ENCODE data around the gene SPDYC.
"Not testable (repeated sequence)": the region's sequence is repeated elsewhere in the genome, so short reads cannot be mapped to it uniquely, and the experiment has no call there.

SPDYC gene

DNA sequence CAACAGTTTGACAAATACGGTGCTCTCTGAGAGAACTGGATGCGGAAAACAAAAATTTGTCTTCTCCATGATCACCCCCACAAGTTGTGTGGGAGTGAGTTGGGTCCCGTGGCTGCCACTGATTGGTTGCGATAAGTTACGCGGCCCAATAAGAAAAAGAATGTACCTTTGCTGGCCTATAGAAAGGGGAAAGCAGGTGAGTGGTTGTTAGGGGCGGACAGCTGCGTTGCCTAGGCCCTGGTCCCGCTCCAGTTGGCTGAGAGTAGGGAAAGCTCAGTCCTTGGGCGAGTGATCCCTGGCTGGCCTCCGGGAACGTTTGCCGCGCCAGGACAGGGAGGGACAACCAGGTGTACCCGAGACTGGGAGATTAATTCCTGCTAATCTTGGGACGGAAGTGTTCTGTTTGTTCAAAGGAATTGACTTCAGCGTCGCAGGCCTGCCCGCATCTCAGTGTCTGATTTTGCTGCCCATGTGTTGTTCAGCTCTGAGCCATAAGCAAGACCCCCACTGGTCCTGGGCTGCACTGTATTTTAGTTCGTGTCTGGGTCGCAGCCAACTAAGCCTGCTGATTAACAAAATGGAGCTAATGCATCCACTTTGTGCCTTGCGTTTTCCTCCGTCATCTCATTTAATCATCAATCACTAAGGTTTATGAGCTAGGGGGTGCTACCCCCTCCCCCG, 34.9 kb upstream of the SPDYC start:
- Histone ChIP-seq H3K9me3 (ENCODE audit: control insufficient read depth in 2 of 2, low read length in 2 of 2) (no peaks in the 10 kb centered on the region), H3K4me3 (ENCODE audit: low read length in 2 of 2) (peak overlapping the region; percentile 80 to 93), H3K9ac (ENCODE audit: low read length in 2 of 2) (peak overlapping the region; percentile 89 to 100), H3K4me1 (ENCODE audit: control insufficient read depth, insufficient read depth, low read length) (peaks cover 33% of the 10 kb centered on the region), H3K27me3 (ENCODE audit: control insufficient read depth in 1 of 2, insufficient read depth in 2 of 2, low read length in 2 of 2) (no peaks in the 10 kb centered on the region), H3K36me3 (ENCODE audit: control insufficient read depth in 2 of 2, insufficient read depth in 2 of 2, low read length in 2 of 2) (peaks cover 15 to 22% of the 10 kb centered on the region in 2 donors), H3K27ac (ENCODE audit: low read length) (peak overlapping the region; percentile 99)

DNA sequence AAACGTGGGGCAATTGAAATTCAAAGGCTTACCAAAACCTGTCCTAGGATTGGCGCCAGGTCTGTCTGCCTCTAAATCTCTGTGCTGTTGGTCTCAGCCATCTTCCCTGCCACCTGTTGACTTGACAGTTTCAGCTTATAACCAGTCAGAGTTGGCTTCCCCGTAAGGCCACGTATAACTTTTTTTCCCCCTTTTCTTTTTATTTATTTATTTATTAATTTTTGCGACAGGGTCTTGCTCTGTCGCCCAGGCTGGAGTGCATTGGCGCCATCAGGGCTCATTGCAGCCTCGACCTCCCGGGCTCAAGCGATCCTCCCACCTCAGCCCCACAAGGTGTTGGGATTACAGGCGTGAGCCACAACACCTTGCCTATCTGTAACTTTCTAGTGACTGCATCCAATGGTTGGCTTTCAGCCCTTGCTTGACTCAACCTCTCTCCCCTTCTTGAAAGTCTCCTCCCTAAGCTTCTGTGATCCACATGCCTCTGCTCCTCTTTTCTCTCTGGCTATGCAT, 34.3 kb upstream of the SPDYC start:
- Histone ChIP-seq H3K27me3 (ENCODE audit: control insufficient read depth in 1 of 2, insufficient read depth in 2 of 2, low read length in 2 of 2) (no peaks in the 10 kb centered on the region), H3K4me1 (ENCODE audit: control insufficient read depth, insufficient read depth, low read length) (peaks cover 33% of the 10 kb centered on the region), H3K27ac (ENCODE audit: low read length) (peak overlapping the region; percentile 99), H3K36me3 (ENCODE audit: control insufficient read depth in 2 of 2, insufficient read depth in 2 of 2, low read length in 2 of 2) (peaks cover 14 to 19% of the 10 kb centered on the region in 2 donors), H3K9me3 (ENCODE audit: control insufficient read depth in 2 of 2, low read length in 2 of 2) (no peaks in the 10 kb centered on the region), H3K9ac (ENCODE audit: low read length in 2 of 2) (peak overlapping the region; percentile 89 to 100), H3K4me3 (ENCODE audit: low read length in 2 of 2) (peak overlapping the region; percentile 80 to 93)

DNA sequence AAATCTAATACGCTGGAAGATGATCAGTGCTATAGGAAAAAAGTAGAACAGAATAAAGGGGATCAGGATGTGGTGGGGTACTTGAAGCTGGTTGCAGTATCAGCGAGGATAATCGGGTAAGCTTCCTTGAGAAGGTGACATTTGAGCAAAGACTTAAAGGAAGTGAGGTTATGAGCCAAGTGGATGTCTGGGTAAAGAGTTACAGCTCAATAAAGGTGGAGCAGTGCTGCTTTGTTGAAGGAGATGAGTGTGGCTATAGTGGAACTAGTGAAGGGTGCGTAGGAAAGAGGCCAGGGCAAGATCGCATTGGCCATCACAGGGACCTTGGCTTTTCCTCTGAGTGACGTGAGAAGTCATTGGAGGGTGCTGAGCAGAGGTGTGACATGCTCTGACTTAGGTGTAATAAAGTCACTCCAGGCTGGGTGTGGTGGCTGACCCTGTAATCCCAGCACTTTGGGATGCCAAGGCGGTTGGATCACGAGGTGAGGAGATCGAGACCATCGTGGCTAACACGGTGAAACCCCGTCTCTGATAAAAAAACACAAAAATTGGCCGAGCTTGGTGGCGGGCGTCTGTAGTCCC, 33.4 kb upstream of the SPDYC start:
- Histone ChIP-seq H3K9ac (ENCODE audit: low read length in 2 of 2) (no peak overlapping the region), H3K9me3 (ENCODE audit: control insufficient read depth in 2 of 2, low read length in 2 of 2) (no peaks in the 10 kb centered on the region), H3K4me3 (ENCODE audit: low read length in 2 of 2) (no peak overlapping the region), H3K27ac (ENCODE audit: low read length) (no peak overlapping the region), H3K27me3 (ENCODE audit: control insufficient read depth in 1 of 2, insufficient read depth in 2 of 2, low read length in 2 of 2) (no peaks in the 10 kb centered on the region), H3K36me3 (ENCODE audit: control insufficient read depth in 2 of 2, insufficient read depth in 2 of 2, low read length in 2 of 2) (peaks cover 5 to 10% of the 10 kb centered on the region in 2 donors), H3K4me1 (ENCODE audit: control insufficient read depth, insufficient read depth, low read length) (peaks cover 31% of the 10 kb centered on the region)

DNA sequence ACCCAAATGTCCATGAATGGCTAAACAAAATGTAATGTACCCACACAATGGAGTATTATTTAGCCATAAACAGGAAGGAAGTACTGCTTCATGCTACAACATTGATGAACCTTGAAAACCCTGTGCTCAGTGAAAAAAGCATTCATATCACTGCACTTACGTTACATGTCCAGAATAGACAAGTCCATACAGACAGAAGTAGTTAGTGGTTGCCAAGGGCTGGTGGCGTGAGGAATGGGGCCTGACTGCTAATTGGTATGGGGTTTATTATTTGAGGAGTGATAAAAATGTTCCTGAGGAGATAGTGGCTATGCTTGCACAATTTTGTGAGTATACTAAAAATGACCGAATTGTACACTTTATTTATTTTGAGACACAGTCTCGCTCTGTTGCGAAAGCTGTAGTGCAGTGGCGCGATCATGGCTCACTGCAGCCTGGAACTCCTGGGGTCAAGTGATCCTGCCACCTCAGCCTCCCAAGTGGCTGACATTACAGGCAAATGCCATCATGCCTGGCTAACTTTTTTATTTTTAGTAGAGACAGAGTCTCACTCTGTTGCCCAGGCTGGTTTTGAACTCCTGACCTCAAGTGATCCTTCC, 28.0 kb upstream of the SPDYC start:
- Histone ChIP-seq H3K4me3 (ENCODE audit: low read length in 2 of 2) (no peak overlapping the region), H3K27me3 (ENCODE audit: control insufficient read depth in 1 of 2, insufficient read depth in 2 of 2, low read length in 2 of 2) (peaks cover 2 to 4% of the 10 kb centered on the region in 2 donors), H3K36me3 (ENCODE audit: control insufficient read depth in 2 of 2, insufficient read depth in 2 of 2, low read length in 2 of 2) (no peaks in the 10 kb centered on the region), H3K4me1 (ENCODE audit: control insufficient read depth, insufficient read depth, low read length) (no peaks in the 10 kb centered on the region), H3K9me3 (ENCODE audit: control insufficient read depth in 2 of 2, low read length in 2 of 2) (no peaks in the 10 kb centered on the region), H3K9ac (ENCODE audit: low read length in 2 of 2) (no peak overlapping the region), H3K27ac (ENCODE audit: low read length) (no peak overlapping the region)

DNA sequence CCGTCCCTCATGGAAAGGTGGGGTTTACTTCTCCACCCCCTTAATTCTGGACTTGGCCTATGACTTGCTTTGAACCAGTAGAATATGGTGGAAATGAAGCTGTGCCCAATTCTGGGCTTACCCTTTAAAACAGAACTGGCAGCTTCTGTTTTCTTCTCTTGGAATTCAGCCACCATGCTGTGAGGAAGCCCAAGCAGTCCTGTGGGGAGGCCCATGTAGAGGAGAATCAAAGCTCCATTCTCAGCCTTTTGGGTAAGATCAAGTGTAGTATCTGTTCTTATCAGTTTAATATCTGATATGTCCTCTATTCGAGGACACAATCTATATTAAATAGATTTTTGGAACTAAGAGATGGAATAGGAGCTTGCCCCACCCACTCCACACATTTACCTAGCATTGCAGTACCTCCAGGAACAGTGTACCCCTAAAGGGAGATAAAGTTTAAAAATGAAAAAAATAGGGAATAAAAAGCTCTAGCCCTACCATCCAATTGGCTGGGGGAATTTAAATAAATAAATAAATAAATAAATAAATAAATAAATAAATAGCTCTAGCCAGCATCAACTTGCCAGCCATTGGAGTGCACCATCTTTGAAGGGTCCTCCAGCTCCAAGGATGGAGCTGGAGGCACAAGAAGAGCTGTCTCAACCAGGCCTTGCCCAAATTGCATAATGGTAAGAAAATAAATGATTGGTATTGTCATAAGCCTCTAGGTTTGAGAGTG, 22.5 kb upstream of the SPDYC start:
- Histone ChIP-seq H3K27me3 (ENCODE audit: control insufficient read depth in 1 of 2, insufficient read depth in 2 of 2, low read length in 2 of 2) (peaks cover 2 to 4% of the 10 kb centered on the region in 2 donors), H3K4me3 (ENCODE audit: low read length in 2 of 2) (no peak overlapping the region), H3K27ac (ENCODE audit: low read length) (no peak overlapping the region), H3K36me3 (ENCODE audit: control insufficient read depth in 2 of 2, insufficient read depth in 2 of 2, low read length in 2 of 2) (no peaks in the 10 kb centered on the region), H3K9ac (ENCODE audit: low read length in 2 of 2) (no peak overlapping the region), H3K4me1 (ENCODE audit: control insufficient read depth, insufficient read depth, low read length) (peaks cover 5% of the 10 kb centered on the region), H3K9me3 (ENCODE audit: control insufficient read depth in 2 of 2, low read length in 2 of 2) (no peaks in the 10 kb centered on the region)

DNA sequence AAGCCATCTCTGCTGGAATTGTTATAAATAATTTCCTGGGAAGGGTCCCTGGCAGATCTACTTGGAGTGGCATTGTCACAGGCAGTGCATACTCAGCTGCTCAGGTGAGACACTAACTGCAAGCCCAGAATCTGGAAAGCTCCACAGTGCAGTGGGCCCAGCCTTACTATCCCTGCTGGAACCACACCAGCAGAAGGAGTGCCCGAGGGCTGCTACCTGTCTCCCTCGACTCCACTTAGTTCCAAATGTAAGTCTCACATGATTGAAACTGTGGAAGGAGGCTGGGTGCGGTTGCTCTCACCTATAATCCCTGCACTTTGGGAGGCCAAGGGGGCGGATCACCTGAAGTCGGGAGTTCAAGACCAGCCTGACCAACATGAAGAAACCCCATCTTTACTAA, 21.4 kb upstream of the SPDYC start:
- Histone ChIP-seq H3K4me3 (ENCODE audit: low read length in 2 of 2) (no peak overlapping the region), H3K9me3 (ENCODE audit: control insufficient read depth in 2 of 2, low read length in 2 of 2) (no peaks in the 10 kb centered on the region), H3K4me1 (ENCODE audit: control insufficient read depth, insufficient read depth, low read length) (peaks cover 5% of the 10 kb centered on the region), H3K36me3 (ENCODE audit: control insufficient read depth in 2 of 2, insufficient read depth in 2 of 2, low read length in 2 of 2) (no peaks in the 10 kb centered on the region), H3K27ac (ENCODE audit: low read length) (no peak overlapping the region), H3K27me3 (ENCODE audit: control insufficient read depth in 1 of 2, insufficient read depth in 2 of 2, low read length in 2 of 2) (peaks cover 2 to 4% of the 10 kb centered on the region in 2 donors), H3K9ac (ENCODE audit: low read length in 2 of 2) (no peak overlapping the region)

DNA sequence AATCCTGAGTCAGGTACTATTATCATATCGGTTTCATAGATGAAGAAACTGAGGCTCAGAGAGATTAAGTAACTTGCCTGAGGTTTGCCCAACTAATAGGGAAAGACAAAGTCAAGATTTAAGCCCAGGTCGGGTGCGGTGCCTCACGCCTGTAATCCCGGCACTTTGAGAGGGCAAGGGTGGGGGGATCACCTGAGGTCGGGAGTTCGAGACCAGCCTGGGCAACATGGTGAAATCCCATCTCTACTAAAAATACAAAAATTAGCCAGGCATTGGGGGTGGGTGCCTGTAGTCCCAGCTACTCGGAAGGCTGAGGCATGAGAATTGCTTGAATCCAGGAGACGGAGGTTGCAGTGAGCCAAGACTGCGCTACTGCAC, 19.9 kb upstream of the SPDYC start:
- H3K27me3 ChIP-seq (ENCODE audit: control insufficient read depth in 1 of 2, insufficient read depth in 2 of 2, low read length in 2 of 2); H3K27ac ChIP-seq (ENCODE audit: low read length); H3K36me3 ChIP-seq (ENCODE audit: control insufficient read depth in 2 of 2, insufficient read depth in 2 of 2, low read length in 2 of 2); H3K4me3 ChIP-seq (ENCODE audit: low read length in 2 of 2); H3K9me3 ChIP-seq (ENCODE audit: control insufficient read depth in 2 of 2, low read length in 2 of 2); H3K9ac ChIP-seq (ENCODE audit: low read length in 2 of 2); H3K4me1 ChIP-seq (ENCODE audit: control insufficient read depth, insufficient read depth, low read length): not testable (repeated sequence)

DNA sequence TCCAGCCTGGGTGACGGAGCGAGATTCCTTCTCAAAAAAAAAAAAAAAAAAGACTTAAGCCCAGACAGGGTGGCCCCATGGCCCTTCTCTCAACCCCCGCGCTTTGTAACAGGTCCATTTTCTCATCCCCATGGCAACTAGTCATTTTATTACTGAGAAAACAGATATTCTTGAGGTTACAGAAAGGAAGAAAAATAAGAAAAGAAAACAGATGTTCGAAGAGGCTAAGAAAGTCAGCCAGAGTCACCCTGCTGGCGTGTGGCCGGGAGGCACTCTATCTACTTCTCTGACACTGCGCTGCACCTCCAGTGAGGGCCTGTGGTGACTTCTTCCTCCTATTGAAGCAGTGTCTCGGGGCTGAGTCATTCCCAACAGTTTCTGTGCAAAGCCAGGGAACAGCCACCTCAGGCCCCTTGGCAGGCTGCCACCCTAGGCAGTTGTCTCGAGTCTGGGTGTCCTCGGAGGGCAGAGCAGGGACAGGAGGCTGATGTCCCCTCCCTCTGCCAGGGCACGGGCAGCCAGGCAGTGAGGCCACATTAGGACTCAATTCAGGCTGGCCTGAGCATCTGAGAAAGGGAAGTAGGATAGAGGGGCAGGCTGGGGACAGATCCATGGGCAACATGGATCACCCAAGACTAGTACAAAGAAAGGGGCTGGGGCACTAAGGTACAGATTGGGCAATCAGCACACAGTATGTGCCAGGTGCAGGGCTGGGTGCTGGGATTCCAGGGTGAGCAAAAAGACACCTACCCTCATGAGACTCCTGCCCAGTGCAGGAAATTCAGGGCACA, 19.3 kb upstream of the SPDYC start:
- Histone ChIP-seq H3K36me3 (ENCODE audit: control insufficient read depth in 2 of 2, insufficient read depth in 2 of 2, low read length in 2 of 2) (no peaks in the 10 kb centered on the region), H3K9me3 (ENCODE audit: control insufficient read depth in 2 of 2, low read length in 2 of 2) (no peaks in the 10 kb centered on the region), H3K4me1 (ENCODE audit: control insufficient read depth, insufficient read depth, low read length) (peaks cover 5% of the 10 kb centered on the region), H3K27me3 (ENCODE audit: control insufficient read depth in 1 of 2, insufficient read depth in 2 of 2, low read length in 2 of 2) (peaks cover 2 to 4% of the 10 kb centered on the region in 2 donors), H3K9ac (ENCODE audit: low read length in 2 of 2) (no peak overlapping the region), H3K27ac (ENCODE audit: low read length) (no peak overlapping the region), H3K4me3 (ENCODE audit: low read length in 2 of 2) (no peak overlapping the region)

DNA sequence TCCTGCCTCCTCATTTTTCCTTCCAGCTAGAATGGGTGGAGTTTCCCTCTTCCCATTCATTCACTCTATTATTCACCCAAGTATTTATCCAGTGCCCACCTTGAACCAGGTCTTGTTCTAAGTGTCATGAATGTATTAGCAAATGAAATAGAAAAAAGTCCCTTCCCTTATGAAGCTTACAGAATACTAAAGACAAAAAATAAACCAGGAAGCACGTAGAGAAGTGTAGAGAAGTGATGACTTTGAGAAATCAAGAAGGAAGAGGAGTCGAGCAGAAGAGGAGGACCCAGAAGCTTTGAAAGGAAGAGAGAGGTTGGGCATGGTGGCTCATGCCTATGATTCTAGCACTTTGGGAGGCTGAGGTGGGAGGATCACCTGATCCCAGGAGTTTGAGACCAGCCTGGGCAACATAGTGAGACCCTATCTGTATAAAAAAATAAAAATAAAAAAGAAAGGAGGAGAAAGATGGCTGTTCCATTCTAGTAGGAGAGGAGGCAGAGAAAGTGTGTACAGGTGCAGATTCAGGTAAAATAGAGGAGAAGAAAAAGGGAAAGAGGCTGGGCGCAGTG, 18.6 kb upstream of the SPDYC start:
- Histone ChIP-seq H3K27me3 (ENCODE audit: control insufficient read depth in 1 of 2, insufficient read depth in 2 of 2, low read length in 2 of 2) (peaks cover 2 to 3% of the 10 kb centered on the region in 2 donors), H3K4me1 (ENCODE audit: control insufficient read depth, insufficient read depth, low read length) (peaks cover 5% of the 10 kb centered on the region), H3K4me3 (ENCODE audit: low read length in 2 of 2) (no peak overlapping the region), H3K9me3 (ENCODE audit: control insufficient read depth in 2 of 2, low read length in 2 of 2) (no peaks in the 10 kb centered on the region), H3K36me3 (ENCODE audit: control insufficient read depth in 2 of 2, insufficient read depth in 2 of 2, low read length in 2 of 2) (no peaks in the 10 kb centered on the region), H3K27ac (ENCODE audit: low read length) (no peak overlapping the region), H3K9ac (ENCODE audit: low read length in 2 of 2) (no peak overlapping the region)

DNA sequence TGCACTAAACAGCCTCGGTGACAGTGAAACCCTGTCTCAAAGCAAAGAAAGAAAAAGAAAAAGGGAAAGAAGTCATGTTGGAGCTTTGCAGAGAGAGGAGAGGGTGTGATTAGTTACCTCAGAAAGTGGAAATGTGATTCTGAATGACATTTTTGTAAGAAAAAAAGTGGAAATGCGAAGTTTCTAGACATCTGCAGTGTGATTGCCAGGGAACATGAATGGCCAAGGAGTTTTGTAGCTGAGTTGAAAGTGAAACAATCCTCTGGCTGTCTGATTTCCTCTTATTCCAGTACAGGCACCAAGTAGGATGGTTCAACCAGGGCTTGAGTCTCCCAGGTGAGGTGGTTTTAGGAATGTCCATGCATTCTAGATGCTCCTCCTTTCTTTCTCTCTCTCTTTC, 17.9 kb upstream of the SPDYC start:
- Histone ChIP-seq H3K27ac (ENCODE audit: low read length) (no peak overlapping the region), H3K4me1 (ENCODE audit: control insufficient read depth, insufficient read depth, low read length) (peaks cover 5% of the 10 kb centered on the region), H3K36me3 (ENCODE audit: control insufficient read depth in 2 of 2, insufficient read depth in 2 of 2, low read length in 2 of 2) (no peaks in the 10 kb centered on the region)

More for the DNA sequence above, 17.9 kb upstream of the SPDYC start:
- H3K4me3 ChIP-seq (ENCODE audit: low read length in 2 of 2), result no peak overlapping the region
- no peaks in the 10 kb centered on the region for H3K9me3 ChIP-seq (ENCODE audit: control insufficient read depth in 2 of 2, low read length in 2 of 2)
- H3K9ac ChIP-seq (ENCODE audit: low read length in 2 of 2), result no peak overlapping the region
- H3K27me3 ChIP-seq (ENCODE audit: control insufficient read depth in 1 of 2, insufficient read depth in 2 of 2, low read length in 2 of 2), result no peaks in the 10 kb centered on the region

Measured in stomach smooth muscle (tissue), 2 donors.